DOHH2 (cell line): ENCODE measurements around the gene YBX2.

Experiments
- H3F3A ChIP-seq: fragments of 200-600 bp; sonication (generic), shearing (Covaris generic); 2 replicates; pipeline ENCODE4 v1.6.0; 2016; ENCODE audit warnings: antibody characterized with exemption, mild to moderate bottlenecking; ENCODE audit not compliant: control insufficient read depth, insufficient read depth
- H3K27ac ChIP-seq: fragments of 200-600 bp; sonication (generic); 2 replicates; pipeline ENCODE4 v1.5.1; 2014; ENCODE audit warnings: low read depth, mild to moderate bottlenecking, low read length, moderate library complexity
- H3K27me3 ChIP-seq: fragments of 200-600 bp; sonication (generic); 2 replicates; pipeline ENCODE4 v1.6.1; 2014; ENCODE audit warnings: mild to moderate bottlenecking, low read length, mixed read lengths; ENCODE audit not compliant: control insufficient read depth
- H3K36me3 ChIP-seq: fragments of 200-600 bp; sonication (generic); 2 replicates; pipeline ENCODE4 v1.6.1; 2014; ENCODE audit warnings: mild to moderate bottlenecking, low read length, moderate library complexity, mixed read lengths; ENCODE audit not compliant: control insufficient read depth
- H3K4me1 ChIP-seq: fragments of 200-600 bp; sonication (generic); 2 replicates; pipeline ENCODE4 v1.6.1; 2014; ENCODE audit warnings: mild to moderate bottlenecking, low read length, mixed read lengths; ENCODE audit not compliant: control insufficient read depth
- H3K4me2 ChIP-seq: fragments of 200-600 bp; sonication (generic); 2 replicates; pipeline ENCODE4 v1.6.0; 2014; ENCODE audit warnings: mild to moderate bottlenecking, low read length, moderate library complexity
- H3K4me3 ChIP-seq: fragments of 200-600 bp; sonication (generic); 2 replicates; pipeline ENCODE4 v1.5.1; 2014; ENCODE audit warnings: mild to moderate bottlenecking, low read length, mixed read lengths
- H3K79me2 ChIP-seq: fragments of 200-600 bp; sonication (generic); 2 replicates; pipeline ENCODE4 v1.6.1; 2014; ENCODE audit warnings: mild to moderate bottlenecking, low read length, mixed read lengths; ENCODE audit not compliant: control insufficient read depth
- H3K9me2 ChIP-seq: fragments of 200-600 bp; sonication (generic); replicated peaks from 2 replicates; pipeline ENCODE4 v1.6.1; 2014; ENCODE audit warnings: mild to moderate bottlenecking, low read length, mixed read lengths; ENCODE audit not compliant: control insufficient read depth
- H3K9me3 ChIP-seq: fragments of 200-600 bp; sonication (generic); 2 replicates; pipeline ENCODE4 v1.6.1; 2014; ENCODE audit warnings: antibody characterized with exemption, low read length, mixed read lengths; ENCODE audit not compliant: control insufficient read depth, insufficient read depth
- H4K20me1 ChIP-seq: fragments of 200-600 bp; sonication (generic); 2 replicates; pipeline ENCODE4 v1.6.0; 2014; ENCODE audit warnings: low read depth, mild to moderate bottlenecking, antibody characterized with exemption, low read length, moderate library complexity; ENCODE audit not compliant: control insufficient read depth, insufficient read depth
- CTCF ChIP-seq: fragments of 200-600 bp; sonication (generic); IDR thresholded peaks from one replicate; pipeline ENCODE4 v1.5.1; 2014; ENCODE audit warnings: antibody characterized with exemption, mild to moderate bottlenecking, low read depth, low read length; ENCODE audit not compliant: poor library complexity, severe bottlenecking
- EZH2phosphoT487 ChIP-seq: fragments of 200-600 bp; sonication (generic); IDR thresholded peaks from 2 replicates; pipeline ENCODE4 v1.6.1; 2017; ENCODE audit warnings: borderline replicate concordance, mild to moderate bottlenecking, antibody characterized with exemption, low read length, moderate library complexity, mixed read lengths

The YBX2 gene

GRCh38 chr17:7243453-7243729 is 51.0 kb downstream of the YBX2 start:
- Histone ChIP-seq H3K79me2 (peaks cover 59% of the 10 kb centered on the region), H3K27me3 (no peaks in the 10 kb centered on the region), H3K36me3 (peaks cover 58% of the 10 kb centered on the region), H4K20me1 (no peaks in the 10 kb centered on the region), H3K4me1 (peaks cover 28% of the 10 kb centered on the region), H3K4me2 (peak overlapping the region; percentile 97), H3F3A (peaks cover 42% of the 10 kb centered on the region), H3K9me3 (no peaks in the 10 kb centered on the region), H3K27ac (0 out of 2 replicates have a peak overlapping the region, but pooled peaks have one; percentile 21), H3K4me3 (peak overlapping the region; percentile 100), H3K9me2 (no peaks in the 10 kb centered on the region)
- TF ChIP-seq CTCF (no peak), EZH2phosphoT487 (no peak)

- peak overlapping the region; percentile 97 for H3K4me2 ChIP-seq
- H3K79me2 ChIP-seq = peaks cover 55% of the 10 kb centered on the region
- peak overlapping the region; percentile 78 for H3K27ac ChIP-seq
- H3K27me3 ChIP-seq = no peaks in the 10 kb centered on the region
- H3K4me1 ChIP-seq = peaks cover 28% of the 10 kb centered on the region
- peaks cover 58% of the 10 kb centered on the region for H3K36me3 ChIP-seq
- H4K20me1 ChIP-seq = no peaks in the 10 kb centered on the region
- H3K4me3 ChIP-seq = peak overlapping the region; percentile 100
- H3K9me2 ChIP-seq = no peaks in the 10 kb centered on the region
- TF ChIP-seq CTCF = no peak
- no peak for TF ChIP-seq EZH2phosphoT487
- H3F3A ChIP-seq = peaks cover 42% of the 10 kb centered on the region
- H3K9me3 ChIP-seq = no peaks in the 10 kb centered on the region
These were observed 51.6 kb downstream of the YBX2 start for GRCh38 chr17:7242717-7243452.

GRCh38 chr17:7241783-7242716 is 52.4 kb downstream of the YBX2 start, which contains the start of gene GABARAP:
Gene GABARAP, minus strand, starts transcription at chr17:7242449. Its CDS starts 119 bp downstream, at chr17:7242330.
- Histone ChIP-seq H3K4me1 (peaks cover 34% of the 10 kb centered on the region), H4K20me1 (peaks cover 4% of the 10 kb centered on the region; the same call in 1 of the 2 replicates), H3K36me3 (peaks cover 61% of the 10 kb centered on the region), H3K79me2 (peaks cover 55% of the 10 kb centered on the region), H3K4me2 (peak within 1 kb of the TSS; percentile 97), H3K27me3 (no peaks in the 10 kb centered on the region), H3K9me2 (no peaks in the 10 kb centered on the region), H3F3A (peaks cover 48% of the 10 kb centered on the region), H3K27ac (peak within 1 kb of the TSS; percentile 78), H3K4me3 (peak within 1 kb of the TSS; percentile 100), H3K9me3 (no peaks in the 10 kb centered on the region)
- TF ChIP-seq EZH2phosphoT487 = no peak
- no peak for TF ChIP-seq CTCF
